Fibroblast of skin of scalp (primary cell): ENCODE results near the gene CBX8.

ENCODE experiments used
- DNase-seq: peaks from one replicate; pipeline ENCODE4 v3.0.0-alpha.2; 2013

The CBX8 gene

DNA sequence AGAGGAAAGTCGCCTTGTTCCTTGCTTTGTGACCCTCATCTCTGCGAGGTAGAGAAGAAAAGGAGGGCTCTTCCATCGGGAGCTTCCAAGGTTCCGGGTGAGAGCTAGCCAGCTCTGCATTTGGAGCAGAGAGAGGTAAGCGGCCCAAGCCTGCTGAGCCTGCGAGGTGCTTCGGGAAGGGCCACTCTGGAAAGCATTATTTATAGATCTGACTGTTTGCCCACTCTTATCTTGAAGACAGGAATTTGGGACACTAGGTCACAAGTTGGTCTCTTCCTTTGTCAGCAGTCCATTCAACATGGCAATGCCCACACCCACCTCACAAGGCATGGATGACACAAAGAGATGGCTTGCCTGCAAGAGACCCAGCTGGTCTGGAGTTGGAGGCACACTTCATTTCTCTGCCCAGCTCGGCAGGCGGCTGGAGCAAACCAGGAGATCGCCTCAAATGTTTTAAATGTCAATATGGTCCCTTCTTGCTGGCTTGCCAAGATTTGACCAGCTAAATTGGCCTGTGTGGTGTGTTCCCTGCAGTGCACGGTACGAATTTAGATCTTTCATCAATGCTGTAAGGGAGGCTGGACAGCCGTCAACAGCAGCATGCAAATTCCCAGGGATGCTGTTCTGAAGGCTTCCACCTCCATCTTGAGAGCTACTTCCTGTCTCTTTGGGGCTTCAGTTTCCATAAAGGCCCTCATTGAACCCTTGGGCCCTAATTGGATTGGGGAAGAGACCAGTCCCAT lies 22.8 kb upstream of the CBX8 start:
- no peak for DNase-seq

DNA sequence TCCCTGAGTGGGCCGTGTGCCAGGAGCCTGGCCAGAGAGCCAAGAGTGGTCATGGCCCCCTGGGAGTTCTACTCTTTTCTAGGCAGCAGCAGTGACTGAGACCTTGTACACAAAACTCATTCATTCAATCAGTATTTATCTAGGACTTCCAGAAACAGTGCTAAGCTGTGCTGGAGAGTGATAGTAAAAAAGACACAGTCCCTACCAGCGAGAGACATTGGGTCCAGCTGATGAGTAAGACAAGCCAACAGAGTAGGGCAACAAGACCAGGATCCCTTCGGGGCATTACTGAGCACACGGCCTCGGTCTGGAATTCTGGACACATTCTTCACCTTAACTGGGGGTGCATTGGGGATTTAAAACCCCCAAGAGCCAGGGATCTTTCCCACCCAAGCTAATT lies 22.2 kb upstream of the CBX8 start:
- DNase-seq, result no peak

DNA sequence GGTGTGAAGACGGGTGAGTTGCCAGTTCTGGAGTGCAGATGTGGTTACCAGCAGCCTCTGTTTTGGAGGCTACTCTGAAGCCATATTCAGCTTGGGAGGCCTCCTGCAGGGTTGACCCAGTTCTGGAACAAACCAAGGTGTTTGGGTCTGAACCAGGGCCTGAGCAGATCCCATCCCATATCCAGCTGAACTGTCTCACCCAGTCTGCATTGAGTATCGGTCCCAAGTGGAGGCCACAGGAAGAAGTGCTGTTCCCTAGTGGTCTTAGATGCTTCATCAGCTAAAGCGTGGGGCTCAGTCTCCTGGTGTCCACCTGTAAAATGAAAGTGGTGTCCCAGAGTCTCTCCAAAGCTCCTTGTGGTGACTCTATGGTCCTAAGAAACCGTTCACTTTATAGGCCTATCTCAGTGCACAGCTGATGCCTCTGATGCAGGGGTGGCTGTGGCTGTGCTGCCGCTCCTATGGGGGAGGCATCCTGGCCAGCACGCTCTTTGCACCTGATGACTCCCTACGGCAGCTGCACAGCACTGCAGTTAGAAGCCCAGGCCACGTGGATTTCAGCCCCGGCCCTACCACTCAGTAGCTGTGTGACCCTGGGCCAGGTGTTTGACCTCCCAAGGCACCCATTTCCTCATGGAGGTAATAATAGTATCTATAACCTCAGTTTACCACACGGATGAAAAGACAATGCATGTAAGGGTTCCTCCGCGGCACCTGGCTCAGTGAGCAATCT lies 21.3 kb upstream of the CBX8 start:
- DNase-seq, result no peak

DNA sequence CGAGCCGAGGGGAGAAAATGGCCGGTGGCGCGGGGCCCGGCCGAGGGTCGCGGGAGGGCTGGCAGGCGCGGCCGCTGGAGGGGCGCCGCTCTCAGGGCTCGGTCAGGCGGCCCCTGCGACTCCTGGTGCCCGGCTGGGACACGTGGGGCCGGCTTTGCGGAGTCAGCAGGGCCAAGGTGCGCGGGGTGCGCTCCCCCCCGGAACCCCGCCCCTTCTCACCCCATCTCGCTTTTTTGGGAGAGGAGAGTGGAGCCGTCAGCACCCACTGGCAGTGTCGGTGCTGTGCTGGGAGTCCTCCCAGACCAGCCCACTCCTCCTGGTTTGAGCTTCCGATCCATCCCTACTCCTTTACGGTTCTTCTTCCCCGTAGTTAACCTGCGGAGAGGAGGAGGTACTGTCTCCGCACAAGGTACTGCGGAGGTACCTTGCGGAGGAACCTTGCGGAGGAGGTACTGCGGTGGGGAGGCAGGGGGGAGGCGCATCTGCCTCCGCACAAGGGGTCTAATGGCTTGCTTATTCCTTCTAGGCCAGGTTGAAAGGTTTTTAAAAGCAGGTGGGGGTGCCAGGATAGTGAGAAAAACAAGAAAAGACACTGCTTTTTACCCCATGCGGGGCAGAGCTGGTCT lies 19.1 kb upstream of the CBX8 start:
- DNase-seq, result no peak

DNA sequence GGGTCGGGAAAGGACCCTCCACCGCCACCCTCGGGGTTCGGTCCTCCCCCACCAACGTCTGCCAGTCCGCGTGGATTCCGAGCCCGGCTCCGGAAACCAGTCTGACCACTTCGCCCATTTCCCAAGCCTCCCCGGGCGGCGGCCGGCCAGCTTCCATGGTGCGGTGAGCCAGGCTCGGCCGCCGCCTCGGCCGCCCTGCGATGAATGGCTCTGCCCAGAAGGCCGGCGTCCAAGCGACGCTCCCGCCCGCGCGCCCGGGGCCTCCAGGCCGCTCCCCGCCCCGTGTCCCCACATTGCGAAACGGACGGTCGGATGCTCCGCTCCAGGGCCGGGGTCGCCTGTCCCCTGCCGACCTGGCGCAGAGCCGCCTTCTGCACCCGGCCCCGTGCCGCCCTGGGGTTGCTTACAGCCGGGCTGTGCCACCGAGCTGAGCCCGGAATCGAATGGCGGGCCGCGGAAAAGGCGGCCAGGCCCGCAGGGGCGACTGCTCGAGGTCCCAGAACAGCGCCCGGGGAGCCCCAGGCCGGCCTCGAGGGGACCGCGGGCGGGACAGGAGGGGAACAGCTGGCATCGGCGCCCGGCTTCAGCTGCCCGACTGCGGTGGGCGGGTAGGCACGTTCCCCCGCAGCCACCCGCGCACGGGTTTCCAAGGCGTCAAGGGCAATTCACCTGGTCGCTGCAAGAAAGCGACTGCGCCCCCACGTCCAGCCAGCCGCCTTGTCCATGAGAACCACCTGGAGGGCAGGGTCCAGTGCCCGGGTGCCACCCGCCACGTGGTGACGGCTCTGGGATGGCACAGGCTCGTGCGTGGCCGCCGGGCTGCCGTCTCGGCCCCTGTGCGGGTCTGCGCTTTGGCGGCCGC lies 18.3 kb upstream of the CBX8 start:
- no peak for DNase-seq

DNA sequence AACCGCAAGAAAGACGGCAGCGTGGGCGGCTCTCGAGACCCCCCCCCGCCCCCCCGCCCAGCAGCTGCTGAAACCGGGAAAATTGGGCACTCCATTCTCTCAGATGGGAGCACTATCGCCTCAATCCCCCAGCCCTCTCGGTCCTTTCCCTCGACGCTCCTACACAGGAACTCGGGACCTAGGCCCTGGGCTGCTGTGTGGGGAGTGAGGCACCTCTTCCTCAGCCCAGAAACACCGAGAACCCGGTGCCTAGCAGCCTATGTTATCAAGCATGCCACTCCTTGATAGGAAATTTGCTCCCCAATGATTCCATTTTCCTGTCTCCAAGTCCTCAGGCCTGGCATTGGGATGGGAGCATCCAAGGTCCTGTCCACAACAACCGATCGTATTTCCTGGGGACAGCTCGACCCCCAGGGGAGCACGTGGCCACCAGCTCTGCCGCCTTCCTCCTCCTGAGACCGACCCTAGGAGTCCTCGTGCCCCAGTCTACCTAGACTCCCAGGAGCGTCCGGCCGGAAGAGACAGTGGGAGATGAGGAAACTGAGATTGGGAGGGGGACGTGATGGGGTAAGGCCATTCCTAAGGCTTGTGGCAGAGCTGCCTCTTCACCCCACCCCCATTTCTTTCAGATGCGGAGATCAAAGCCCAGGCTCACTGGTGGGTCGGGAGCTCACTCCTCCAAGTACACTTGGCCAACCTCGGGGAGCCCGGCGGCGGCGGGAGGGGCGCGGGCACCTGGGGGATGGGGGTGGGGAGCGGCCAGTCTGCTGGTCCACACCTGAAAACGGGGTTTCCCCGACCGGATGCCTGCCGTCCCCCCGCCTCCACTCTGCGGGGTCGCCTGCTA lies 17.5 kb upstream of the CBX8 start:
- no peak for DNase-seq

DNA sequence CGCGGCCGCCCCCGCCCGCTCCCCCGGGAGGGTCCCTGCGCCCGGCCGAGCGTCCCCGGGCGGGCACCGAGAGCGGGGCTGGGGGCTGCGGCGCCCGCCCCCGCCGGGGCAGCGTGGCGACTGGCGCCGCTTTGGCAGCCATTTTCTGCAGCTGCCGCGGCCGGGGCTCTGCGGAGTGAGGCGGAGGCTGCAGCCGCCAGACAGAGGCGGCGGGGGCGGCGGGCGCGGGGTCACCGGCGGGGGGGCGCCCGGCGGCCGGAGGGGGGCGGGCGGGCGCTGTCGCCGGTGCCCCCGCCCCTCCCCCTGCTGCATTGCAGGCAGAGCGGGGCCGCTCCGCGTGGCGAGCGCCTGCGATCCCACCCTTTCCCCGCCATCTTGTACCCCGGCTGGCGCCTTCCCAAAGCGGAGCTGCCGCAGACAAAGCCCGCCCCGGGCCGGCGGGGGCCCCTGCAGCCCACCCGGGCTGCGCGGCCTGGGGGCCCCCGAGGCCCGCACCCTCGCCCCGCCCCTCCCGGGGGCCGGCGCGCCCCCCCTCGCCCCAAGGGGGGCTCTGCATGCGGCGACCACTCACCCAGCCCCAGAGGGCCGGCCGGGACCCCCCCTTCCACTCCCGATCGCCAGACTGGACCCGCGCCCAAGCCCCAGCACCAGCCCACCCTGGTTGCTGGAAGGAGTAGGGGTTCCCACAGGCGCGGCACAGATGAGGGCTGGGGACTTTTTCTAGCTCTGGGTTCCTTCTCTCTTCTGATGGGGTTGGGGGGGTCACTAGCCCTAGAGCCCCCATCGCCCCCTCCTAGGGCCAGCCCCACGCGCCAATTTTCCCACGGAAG lies 16.6 kb upstream of the CBX8 start:
- DNase-seq, result no peak

DNA sequence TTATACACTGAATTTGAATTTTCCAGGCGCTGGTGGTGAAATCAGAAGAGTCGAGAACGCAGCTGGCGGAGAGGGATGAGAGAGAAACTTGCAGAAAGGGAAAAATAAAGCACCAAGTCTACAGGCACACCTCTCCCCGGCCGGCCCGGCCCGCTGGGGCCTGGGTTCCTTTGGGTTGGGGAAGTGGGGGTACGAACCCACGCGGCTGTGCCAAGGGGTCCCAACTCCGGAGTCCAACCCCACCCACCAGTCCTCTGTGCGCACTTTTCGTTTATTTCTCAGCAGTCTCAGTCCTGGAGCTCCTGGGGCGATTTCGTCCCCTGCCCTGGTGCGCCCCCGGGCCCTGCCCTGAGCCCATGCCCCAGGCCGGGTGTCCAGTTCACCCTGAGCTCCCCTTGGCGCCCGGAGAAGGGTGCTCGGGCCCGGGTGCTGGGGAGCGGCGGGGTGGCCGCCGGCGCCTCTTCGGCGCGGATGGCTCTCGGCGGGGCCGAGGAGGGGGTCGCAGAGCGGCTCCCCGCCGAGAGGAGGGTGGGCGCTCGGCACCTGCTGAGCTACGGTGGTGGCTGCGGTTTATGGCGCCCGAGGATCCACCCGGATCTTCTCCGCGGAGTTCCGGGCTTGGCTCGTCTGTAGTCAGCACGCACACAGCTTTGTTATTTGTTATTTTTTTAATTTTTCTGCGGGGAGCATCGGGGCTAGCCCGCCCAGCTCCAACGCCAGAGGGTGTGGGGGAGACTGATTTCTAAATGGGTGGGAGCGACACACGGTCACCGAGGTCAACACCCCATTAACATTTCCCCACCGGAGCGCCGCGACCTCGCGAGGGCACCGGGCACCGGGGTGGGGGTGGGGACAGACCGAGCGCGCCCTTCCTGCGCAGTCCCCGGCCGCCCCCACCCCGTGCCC lies 15.7 kb upstream of the CBX8 start:
- no peak for DNase-seq

DNA sequence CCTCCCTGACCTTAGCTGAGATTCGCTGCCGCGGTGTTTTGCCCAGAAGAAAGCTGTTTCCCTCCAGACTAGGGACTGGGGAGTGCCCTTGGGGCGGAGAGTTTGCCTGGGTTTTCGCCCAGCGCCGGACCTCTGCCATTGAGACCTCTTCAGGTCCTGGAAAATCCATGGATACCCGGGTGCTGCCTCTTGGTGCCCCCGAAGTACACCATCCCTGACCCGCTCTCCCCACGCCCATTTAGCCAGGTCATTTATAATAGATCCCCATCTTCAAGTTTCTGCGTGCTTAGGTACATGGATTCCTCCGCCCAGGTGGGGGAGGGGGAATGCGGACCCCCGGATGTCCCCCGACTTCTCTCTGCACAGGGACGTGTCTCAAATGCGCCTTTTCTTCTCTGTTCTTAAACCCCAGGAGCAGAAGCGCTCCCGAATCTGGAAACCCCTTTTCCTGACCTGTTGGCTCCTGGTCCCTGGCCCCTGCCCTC lies 15.0 kb upstream of the CBX8 start:
- no peak for DNase-seq

DNA sequence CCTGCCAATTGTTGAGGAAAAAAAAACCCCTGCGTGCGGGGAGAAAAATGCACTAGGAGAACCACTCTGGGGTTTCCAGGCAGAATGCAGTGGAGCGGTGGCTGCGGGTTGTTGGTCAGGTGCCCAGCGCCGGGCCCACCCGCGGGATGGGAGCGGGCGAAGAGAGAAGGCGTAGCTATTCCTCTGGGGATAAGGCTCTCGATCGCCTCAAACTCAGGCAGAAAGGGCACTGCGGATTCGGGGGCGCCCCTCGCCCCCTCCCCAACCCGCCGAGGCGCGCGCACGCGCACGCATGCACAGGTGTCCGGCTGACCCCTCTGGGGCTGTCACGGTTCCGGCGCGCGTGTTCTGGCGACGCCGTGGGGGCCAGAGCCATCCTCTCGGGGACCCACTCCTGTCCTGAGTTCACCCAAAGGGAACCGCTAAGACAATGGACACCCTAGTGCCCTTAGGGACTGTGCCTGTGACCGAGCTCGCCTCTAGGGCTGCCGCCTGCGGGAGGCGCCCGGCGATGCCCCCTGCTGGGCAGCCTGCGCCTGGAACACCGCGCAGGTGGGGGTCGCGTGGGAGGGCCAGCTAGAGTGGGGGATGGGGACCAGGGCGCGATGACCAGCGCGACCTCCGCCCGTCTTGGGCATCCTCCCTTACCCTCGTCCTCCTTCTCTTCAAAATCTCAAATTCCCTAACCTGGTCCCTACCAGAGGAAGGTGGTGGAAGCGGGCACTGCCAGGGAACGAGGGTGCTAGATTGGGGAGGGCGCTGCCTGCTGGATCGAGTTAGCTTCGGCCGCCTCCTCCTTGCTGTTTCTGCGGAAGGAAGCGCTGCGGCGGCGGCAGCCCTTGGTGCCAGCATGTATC lies 14.4 kb upstream of the CBX8 start:
- DNase-seq, result no peak

DNA sequence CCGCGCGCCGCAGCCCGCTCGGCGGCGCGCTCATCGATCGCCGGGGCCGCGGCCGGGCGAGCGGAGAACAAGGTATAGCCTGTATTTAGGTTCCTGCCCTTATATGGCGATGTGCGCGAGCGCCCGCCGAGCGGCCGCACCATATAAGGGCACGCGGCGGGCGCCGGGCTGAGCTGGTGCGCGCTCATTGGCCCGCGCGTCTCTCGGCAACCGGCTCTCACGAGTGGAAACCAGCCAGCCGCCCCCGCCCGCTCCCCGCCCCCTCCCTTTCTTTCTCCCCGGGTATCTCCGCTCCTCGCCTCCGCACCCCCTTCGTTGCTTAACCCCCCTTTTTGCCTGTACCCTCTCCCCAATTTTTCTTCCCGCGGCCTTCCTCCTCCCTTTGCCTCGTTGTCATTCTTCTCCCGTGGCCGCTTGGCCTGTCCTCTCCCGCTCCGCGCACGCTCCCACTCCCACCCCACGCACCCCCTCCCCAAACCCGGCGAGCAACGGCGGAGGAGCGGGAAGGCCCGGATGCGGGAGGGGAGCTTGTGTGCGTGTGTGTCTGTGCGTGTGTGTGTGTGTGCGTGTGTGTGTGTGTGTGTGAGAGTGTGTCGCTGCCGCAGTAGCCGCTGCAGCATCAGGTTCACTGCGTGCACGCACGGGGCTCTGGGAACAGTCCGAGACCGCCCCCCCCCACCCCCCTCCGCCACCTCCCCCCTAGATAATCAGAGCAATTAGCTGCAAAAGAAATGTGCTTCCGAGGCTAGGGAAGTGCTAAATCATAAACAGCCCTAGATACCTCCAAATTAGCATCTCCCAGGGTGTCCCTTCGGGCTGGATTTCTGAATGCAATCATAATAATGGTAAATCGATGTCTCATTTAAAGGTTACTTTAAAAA lies 13.5 kb upstream of the CBX8 start:
- peak; percentile 81 for DNase-seq

DNA sequence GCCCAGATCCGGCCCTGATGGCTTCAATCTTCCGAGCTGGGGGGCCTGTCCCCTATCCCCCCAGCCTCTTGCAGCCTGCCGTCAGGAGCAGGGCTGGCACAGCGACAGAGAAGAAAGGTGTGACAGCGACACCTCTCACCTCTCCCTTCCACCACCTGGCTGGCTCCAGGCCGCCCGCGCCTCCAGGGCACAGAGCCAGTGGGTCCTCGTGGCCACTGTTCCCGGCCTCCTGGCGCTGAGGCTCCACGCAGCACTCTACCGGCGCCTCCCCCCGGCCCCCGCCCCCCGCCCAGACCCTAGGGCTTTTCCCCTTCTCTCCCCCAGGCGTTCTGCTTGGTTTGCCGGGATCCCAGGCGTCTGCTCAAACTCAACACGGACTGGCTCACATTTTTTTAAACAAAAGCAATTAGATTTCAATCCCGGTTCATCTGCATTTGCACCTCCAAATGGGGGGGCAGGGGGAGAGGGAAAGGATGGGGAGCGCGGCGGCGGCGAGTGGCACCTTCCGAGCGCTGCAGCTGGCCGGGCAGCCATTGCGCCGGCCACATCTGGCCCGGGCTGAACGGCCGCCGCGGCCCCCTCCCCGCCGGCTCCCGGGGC lies 12.8 kb upstream of the CBX8 start:
- no peak for DNase-seq

DNA sequence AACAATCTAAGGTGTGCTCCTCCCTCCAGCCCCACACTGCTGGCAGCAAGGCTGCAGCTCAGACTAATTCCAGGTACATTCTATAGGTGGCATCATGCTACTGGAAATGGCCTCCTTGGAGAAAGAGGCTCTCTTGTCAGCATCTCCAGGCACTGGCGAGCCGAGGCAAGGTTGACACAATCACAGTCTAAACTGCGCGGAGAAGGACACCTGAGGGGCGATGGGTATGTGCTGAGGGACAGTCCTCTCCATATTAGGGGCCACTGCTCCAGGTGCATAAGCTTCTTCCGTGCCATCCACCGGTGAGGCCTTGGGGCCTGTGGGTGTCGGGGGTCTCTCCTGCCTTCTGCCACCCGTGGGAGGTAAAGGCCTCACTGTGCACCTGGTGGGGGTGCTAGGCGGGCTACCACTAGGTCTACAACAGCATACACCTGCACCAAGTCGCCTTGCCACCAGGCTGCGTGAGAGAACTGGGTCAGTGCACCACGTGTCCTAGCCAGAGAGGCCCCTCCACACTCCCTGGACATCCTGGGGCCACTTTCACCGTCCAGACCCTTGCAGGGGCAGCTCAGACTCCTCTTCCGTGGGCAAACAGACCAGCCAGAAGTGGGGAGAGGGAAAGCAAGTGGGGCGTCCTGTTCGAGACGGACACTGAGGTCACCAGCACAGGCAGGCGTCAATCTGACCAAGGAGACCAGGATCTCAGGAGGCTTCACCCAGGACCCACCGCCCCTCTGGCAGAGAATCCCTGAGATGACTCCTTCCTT lies 12.1 kb upstream of the CBX8 start:
- DNase-seq, result no peak

DNA sequence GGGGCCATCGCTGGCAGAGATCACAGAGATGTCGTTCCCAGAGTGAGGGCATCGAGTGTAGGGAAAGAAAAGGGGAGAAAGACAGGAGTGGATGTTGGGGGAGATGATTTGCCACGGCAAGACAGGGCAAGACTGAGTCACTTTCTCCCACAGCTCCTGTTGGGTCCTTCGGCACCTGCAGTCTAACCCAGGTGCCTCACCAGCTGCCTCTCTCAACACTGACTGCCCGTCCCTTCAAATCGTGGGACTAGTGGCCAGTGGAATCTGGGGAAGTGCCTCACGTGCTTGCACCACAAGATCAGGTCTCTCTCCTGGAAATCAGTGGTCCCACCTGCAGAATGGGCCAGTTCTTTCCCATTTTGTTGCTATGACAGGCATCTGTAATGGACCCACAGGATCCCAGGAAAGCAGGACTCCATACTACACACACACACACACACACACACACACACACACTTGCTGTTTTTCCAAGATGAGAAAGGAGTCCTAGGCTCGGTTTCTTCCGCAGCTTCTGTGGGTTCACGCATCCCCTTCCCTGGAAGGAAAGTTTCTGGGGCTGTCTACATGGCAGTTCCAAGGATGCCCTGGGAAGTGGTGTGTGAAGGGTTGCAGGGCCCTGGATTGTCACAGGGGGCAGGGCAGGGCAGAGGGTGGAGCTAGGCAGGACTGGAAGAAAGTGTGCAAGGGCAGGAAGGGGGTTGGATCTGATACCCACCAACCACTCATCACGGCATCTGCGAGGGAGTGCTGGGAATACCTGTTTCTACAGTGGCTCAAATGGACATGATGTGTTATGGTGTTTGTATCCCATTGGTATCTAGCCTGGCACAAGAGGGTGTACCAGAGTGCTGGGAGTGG lies 10.2 kb upstream of the CBX8 start:
- DNase-seq, result no peak

DNA sequence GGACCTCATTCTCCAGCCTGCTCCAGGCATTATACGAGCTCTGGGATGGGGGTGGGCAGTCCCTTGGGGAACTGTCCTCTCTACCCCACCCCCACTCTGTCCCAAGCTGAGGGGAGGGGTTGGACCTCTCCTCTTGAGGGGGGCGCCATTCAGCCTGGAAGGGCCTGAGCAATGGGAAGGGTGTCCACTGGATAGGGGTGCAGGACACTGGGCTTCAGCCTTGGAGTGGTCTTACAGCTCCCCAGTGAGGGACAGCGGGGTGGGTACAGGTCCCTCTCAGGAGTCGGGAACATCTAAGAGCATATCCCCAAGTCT lies 9.5 kb upstream of the CBX8 start:
- no peak for DNase-seq
